NCI-H748 (cell line): ENCODE results near the gene STC2.
"Not testable (repeated sequence)": the region's sequence is repeated elsewhere in the genome, so short reads cannot be mapped to it uniquely, and the experiment has no call there.

ENCODE experiments used
- DNase-seq: peaks from one replicate; lab custom pipeline; 2025; ENCODE audit not compliant: unreplicated experiment; lab: John Stamatoyannopoulos, UW

STC2 gene, protein sequence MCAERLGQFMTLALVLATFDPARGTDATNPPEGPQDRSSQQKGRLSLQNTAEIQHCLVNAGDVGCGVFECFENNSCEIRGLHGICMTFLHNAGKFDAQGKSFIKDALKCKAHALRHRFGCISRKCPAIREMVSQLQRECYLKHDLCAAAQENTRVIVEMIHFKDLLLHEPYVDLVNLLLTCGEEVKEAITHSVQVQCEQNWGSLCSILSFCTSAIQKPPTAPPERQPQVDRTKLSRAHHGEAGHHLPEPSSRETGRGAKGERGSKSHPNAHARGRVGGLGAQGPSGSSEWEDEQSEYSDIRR

DNA sequence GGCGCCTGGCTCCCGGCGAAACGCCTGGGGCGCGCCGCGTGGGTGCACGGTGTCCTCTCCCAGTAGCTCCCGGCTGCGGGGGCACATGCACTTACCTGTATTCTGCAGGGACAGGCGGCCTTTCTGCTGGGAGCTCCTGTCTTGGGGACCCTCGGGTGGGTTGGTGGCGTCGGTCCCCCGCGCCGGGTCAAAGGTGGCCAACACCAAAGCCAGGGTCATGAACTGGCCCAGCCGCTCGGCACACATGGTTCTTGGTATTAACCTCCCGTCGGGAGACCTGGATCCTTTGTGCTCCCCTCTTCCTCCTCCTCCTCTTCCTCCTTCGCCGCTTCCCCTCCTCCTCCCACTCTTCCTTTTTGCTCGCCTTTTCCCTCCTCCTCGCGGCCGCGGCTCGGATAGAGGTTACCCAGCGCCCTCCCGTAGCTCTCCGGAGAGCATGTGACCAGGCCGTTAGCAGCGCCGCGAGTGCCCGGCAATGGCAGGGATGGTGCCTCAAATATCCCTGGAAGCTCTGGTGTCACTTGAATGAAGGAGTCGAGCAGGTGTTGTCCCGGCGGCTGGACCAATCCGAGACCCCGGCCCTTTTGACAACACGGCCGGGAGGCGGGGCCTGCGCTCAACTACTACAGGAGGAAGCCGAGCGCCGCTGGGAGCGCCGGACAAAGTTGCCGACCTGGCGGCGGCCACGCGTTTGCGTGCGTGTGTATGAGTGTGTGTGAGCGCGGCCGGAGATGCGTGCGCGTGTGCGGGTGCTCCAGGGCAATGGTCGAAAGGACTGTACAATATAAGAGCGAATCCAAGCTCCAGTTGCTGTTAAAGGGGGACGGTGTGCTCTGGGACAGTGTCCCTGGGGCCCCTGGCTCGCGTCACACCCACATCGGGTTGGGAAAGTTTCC lies at the start of gene STC2:
TSS of gene STC2 (minus strand) at position 467 of the 896 bp plus-strand sequence. CDS start at position 246, 221 bp downstream.
- DNase-seq, result peak; percentile 97

- DNase-seq, result no peak
Observed at GRCh38 chr5:173371400-173371799, 43.2 kb upstream of the STC2 start.

DNA sequence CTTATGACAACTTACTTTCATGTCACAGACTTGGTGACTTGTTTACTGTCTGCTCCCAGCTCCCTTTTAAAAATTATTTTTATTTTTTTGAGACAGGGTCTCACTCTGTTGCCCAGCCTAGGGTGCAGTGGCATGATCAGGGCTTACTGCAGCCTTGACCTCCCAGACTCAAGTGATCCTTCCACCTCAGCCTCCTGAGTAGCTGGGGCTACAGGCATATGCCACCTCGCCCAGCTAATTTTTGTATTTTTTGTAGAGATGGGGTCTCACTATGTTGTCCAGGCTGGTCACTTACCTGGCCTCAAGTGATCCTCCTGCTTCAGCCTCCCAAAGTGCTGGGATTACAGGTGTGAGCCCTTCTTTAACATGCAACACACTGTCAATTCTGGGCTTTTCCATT lies 35.2 kb upstream of the STC2 start:
- not testable (repeated sequence) for DNase-seq

GRCh38 chr5:173355561-173355960 lies 27.3 kb upstream of the STC2 start:
- DNase-seq, result no peak

- DNase-seq, result no peak
Observed at GRCh38 chr5:173354645-173355044, 26.4 kb upstream of the STC2 start.

DNA sequence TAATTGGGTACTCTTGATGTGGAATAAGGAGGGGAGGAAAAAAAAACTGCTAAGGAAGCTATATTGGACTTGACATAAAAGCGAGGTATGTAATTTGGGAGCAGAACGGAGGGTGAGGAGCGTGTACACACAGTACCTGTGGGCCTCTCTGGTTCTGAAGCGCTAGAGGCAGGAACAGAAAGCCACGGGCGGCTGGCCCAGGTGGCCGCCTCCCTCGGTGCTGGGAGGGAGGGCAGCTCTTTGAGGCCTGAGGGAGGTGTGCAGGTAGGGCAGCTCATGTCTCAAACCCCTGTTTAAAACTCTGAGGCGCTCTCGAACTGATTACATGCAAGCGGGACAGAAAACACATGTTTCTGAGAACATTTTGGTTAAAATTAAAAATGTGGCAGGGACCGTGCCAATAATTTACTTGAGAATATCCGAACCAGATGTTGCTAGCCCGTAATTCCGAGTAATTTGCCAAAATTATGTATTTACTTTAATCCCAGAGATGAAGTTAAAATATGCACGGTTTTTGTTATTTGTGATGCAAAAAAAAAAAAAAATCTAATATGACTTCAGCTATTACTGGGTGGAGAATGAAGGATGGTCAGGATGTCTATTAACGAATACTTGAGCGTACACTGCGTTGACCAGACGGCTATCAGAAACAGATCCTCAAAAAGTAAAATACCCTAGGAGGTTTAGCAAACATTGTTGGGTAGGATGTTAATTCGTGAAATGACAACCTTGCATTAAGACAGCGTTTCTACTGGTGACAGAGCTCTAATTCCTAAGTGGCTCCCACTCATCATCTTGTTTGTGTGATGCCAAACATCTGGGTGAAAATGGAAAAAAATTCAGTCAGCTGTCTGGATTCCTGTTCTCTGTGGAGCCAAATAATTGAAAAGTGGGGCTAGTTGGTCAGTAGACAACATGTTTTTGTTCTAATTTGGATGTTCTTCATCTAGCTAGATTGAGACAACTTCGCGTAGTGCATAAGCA lies 24.4 kb upstream of the STC2 start:
- DNase-seq, result no peak

DNA sequence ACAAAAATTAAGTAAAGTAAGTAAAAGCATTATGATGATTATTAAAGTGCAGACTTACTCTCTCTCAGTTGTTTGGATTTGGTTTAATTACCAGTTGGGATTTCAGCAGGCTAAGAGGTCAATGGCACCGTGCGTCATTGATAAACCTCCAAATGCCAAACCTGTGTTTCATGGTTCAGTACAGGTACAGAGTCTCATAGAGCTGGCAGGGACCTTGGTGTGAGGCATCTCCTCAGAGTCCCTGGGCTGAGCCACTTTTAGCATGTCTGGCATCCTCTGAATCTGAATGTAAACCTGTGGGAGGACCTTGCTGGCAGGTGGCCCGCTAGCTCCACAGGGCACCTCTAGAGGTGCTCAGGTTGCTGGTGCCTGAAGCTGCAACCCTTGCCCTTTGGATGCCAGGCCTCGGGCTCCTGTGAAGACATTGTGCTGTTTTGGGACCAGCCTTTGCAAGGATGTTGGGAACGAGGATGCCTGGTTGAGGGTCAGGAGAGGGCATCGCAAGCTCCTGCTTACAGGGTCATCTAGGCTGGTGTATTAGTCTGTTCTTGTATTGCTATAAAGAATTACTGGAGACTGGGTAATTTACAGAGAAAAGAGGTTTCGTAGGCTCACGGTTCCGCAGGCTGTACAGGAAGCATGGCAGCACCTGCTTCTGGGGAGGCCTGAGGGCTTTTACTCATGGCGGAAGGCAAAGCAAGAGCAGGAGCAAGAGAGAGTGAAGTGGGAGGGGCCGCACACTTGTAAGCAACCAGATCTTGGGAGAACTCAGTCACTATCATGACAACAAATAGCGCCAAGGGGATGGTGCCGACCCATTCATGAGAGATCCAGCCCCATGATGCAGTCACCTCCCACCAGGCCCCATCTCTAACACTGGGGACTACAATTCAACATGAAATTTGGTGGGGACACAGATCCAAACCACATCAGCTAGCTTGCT lies 14.9 kb upstream of the STC2 start:
- DNase-seq, result no peak

DNA sequence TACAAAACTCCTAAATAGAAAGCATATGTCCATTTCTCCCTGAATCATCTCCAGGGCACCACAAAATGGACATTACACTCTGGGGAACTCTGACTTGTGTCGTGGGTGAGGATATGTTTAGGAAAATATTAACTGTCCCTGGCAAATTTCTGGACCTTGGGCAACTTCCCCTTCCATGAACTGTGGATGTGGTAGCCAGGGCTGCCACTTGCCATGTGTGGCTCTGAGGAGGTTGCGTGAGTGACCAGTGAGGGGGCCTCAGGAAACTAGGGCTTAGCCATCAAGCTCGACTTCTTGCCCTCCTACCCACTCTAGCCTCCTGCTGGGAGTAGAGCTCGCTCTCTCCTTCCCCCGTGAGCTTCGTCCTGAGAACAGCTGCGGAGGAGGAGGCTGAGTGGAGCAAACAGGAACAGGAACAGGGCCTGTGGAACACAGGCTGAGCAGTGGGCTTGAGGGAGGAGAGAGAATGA lies 13.8 kb upstream of the STC2 start:
- no peak for DNase-seq

GRCh38 chr5:173340984-173341383 lies 12.8 kb upstream of the STC2 start:
- DNase-seq, result no peak

DNA sequence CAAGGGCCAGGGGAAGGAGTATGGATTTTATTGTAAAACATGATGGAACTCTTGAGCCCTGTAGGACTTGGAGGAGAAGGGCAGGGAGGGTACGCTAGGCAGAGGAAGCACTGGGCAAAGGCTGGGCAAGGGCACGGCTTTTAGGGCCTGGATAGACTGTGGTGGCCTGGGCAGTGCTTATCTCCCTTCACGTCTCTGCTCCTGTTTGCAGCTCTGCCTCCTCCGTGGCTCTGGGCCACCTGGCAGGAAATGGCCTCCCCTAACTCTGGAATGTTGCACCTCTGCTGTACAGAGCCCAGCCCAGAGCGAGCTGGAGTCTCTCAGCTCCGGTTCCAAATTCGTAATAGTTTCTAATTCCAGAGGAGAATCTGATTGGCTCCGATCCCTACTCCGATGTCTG lies 12.2 kb upstream of the STC2 start:
- DNase-seq, result no peak

DNA sequence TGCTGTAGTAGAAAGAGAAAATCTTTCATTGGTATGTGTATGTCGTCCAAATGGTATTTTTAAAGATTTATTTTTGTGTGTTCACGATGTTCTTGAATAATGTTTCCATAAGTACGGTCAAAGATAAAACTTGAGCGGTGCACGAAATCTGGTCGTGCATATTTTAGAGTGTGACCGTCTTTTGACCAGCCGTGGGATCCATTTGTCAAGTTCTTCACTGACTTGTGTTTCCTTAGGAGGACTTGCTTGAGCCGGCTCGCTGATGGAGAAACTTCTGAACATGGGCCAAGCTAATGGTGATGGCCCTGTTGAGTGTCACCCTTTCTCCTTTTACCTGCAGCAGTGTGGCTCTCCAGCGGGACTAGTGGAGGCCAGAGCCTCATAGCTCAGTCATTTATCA lies 11.1 kb upstream of the STC2 start:
- no peak for DNase-seq

DNA sequence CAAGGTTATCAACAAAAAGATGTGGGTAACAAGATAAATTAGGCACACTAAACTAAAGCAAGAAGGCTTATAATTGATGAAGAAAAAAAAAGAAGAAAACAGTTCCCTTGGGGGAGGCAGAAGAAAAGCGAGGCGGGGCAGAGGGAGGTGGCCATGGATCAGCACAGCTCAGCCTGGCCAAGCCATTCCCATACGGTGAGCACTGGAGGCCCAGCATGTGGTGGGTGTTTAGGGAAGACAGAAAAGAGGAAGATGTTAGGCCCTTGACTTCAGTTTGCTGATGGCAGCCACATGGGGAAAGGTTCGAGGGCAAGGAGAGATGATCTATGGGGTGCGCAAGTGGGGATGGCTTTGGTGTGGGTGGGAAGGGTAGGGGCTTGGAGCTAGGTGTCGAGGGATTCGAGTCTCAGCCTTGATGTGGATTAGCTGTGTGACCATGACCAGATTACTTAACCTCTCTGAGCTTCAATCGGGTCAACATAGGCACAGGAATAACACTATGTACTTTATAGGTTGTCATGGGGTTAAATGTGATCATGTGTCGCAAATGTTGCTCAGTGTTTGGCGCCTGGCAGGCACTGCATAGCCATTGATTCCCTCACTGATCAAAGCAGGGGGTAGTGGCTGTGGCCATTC lies 10.3 kb upstream of the STC2 start:
- DNase-seq, result no peak

DNA sequence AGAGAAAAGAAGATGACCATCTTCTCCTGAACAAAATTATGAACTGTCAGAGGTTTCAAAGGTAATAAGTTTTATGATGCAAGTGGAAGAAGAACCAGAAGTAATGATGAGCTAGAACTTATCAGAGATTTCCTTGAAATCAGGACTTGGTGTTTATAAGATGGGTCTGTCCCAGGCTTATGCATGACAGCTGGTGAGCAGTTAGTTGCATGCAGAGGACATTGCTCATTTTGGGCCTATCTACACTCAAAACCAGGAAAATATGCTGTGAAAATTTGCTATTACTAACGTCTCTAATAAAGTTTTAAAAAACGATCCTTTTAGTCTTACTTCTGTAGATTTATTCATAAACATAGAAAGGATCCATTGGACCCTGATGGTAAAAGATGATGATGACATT lies 6.6 kb upstream of the STC2 start:
- DNase-seq, result no peak

GRCh38 chr5:173333925-173334661 lies 5.9 kb upstream of the STC2 start:
- DNase-seq, result no peak

DNA sequence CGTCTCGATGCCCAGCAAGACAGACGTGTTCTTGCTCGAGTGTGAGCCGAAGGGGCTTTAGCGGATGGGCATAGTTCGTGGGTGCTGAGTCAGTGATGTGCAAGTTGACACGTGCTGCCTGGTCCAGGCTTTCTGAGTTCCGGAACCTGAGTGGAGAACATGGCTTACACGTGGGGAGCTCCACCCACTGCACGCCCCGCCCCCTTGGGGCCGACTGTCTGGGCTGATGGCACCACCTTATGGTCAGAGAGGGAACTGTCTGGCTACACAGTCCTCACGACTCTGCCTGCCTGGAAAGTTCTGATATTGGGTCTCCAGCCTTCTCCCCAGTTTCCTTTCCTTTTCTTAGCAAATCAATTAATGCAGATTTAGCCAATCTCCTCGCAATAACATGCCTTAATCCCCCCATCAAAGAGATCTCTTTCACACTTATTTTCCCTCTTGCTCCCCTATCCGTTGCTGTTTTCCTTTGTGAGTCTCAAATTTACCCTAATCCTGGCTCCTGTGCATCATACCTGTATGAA lies 3.8 kb upstream of the STC2 start:
- peak; percentile 83 for DNase-seq

DNA sequence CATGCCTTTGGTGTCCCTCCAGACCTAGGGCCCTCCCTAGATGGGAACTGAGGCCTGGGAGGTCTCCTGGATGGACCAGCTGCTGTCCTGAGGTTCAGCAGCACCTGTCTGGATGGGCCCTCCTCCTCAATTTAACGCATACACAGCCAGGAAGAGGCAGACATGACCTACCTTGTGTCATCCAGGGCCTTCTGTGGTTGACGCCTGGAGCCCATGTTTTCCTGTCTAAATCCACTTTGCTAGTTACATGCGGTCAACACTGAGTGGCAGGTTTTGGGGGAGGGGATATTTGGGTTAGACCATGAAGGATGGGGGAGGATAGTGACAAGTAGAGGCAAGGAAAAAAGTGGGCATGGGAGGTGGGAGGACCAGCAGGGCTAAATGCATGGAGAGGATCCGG lies 3.1 kb upstream of the STC2 start:
- DNase-seq, result no peak

DNA sequence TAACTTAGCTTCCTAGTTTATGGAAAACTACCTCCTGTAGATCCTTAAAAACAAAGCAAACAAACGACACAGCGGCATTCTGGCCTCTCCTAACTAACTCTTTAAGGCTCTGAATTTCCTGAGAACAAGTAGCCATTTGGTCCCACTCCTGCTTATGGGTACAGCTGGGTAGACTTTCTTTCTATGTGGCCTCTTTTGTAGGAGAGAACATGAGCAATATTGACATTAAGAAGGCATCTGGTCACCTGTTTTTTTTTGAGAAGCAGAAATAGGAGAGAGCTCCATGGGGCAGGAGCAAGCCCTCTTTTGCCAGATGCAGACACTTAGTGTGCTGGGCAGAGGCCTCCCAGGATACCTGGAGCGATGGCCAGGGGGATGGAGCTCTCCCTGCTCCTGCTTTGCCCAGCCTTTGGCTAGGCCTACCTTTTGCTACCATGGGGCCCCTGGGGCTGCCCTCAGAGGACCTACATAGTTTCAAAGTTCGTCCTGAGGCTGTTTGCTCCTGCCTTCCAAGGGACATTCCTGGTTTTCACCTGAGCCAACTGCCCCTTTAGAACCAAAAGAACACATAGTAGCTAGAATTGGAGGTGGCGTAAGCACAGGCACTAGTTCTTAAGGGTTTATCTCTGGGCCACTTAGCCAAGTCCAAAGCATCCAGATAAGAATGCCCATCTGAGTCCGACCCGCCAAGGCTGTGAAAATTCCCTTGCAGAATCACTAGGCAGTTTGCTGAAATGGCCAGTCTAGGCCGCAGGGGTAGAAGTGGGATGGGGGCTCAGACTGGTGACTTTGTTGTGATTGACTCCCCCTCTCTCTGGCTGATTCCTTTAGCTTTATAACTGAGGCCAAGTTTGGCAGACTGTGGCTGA lies 2.4 kb upstream of the STC2 start:
- no peak for DNase-seq
